ENCODE data around the gene ECEL1. TPM values are rescaled to one million over a fixed set of nuclear protein-coding genes. Genes with fewer than 3 reads are reported as not detected.
"Not testable (repeated sequence)": the region's sequence is repeated elsewhere in the genome, so short reads cannot be mapped to it uniquely, and the experiment has no call there.

The ECEL1 gene
- total RNA-seq, 1 donor from 2014 or later, result 0.18 TPM

GRCh38 chr2:232451645-232452044, 36.0 kb downstream of the ECEL1 start:
- ATAC-seq; intact Hi-C loops (cut with DNase I); DNase-seq (ENCODE audit: low spot score): not testable (repeated sequence)

GRCh38 chr2:232449964-232450363, 37.7 kb downstream of the ECEL1 start:
- DNase-seq (ENCODE audit: low spot score), result no peak
- intact Hi-C loops (cut with DNase I), result no loop called here

DNA sequence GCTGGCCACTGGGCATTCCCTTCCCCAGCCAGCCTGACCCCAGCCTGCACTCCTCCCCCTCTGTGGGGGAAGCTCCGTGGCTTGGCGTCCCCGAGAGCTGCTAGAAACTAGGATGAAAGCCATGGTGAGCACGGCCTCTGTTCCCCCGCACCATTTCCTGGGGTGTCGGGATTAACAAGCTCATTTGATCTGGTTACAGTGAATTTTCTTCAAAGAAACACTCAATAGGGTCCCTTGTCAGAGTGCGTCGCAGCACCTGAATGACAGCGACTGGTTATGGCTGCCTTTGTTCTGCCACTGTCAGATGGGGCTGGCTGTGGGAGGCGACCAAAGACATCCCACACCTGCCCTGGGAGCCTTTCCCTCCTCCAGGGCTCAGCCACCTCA, 39.3 kb downstream of the ECEL1 start:
- ATAC-seq, result no peak
- intact Hi-C loops (cut with DNase I), result no loop called here
- DNase-seq (ENCODE audit: low spot score), result no peak

More at GRCh38 chr2:232449964-232450363, 37.7 kb downstream of the ECEL1 start:
- ATAC-seq, result no peak

GRCh38 chr2:232447638-232448303, 39.9 kb downstream of the ECEL1 start:
- intact Hi-C loops (cut with DNase I), result no loop called here
- DNase-seq (ENCODE audit: low spot score), result no peak

DNA sequence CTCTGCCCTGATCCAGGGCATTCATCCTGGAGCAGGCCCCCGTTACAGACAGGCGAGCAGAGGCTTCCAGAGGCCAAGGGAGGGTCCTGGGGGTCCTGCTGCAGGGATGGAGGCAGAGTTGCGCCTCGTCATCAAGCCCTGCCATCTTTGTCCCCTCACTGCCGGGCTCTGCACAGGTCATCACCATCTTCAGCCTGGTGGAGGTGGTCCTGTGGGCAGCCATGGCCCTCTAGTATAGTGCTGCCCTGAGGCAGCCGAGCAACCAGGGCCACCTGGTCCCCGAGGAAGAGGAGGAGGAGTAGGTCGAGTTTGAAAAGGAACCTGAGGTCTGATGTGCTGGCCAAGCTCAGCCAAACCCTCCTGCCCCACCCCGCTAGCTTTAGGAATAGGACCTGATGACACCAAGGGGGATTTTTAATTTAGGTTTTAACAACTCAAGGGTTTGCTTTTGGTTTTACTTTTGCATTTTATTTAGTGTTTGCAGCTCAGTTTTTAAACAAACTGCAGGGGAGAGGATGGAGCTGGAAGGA, 40.5 kb downstream of the ECEL1 start:
- DNase-seq (ENCODE audit: low spot score), result no peak
- ATAC-seq, result no peak
- intact Hi-C loops (cut with DNase I), result no loop called here

More at GRCh38 chr2:232447638-232448303, 39.9 kb downstream of the ECEL1 start:
- ATAC-seq, result peak; percentile 38

DNA sequence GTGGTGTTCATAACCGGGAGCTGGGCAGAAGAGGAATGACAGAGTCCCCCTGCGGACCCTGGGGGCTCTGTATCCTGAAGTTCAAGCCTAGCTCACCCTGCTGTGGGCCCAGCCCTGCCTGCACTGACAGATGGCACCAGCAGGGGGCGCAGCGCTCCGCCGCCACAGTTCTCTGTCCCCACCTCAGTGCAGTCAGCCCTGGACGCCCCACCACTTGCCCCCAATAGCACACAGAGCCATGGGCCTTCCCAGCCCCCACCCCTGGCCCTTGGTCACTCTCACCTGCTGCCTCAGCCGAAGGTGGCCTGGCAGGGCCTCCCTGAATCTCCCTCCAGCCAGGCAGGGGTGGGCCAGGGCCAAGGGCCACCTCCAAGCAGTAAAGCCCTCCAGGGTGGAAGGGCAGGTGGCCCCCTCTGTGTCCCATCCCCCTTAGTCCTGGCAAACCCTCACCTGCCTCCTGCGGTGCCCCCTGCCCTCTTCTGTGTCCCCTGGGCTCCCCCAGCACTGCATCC, 41.3 kb downstream of the ECEL1 start:
- intact Hi-C loops (cut with DNase I); ATAC-seq: not testable (repeated sequence)

GRCh38 chr2:232445149-232445885, 42.3 kb downstream of the ECEL1 start:
- intact Hi-C loops (cut with DNase I); DNase-seq (ENCODE audit: low spot score); ATAC-seq: not testable (repeated sequence)

More for the DNA sequence above, 41.3 kb downstream of the ECEL1 start:
- DNase-seq (ENCODE audit: low spot score), result not testable (repeated sequence)

DNA sequence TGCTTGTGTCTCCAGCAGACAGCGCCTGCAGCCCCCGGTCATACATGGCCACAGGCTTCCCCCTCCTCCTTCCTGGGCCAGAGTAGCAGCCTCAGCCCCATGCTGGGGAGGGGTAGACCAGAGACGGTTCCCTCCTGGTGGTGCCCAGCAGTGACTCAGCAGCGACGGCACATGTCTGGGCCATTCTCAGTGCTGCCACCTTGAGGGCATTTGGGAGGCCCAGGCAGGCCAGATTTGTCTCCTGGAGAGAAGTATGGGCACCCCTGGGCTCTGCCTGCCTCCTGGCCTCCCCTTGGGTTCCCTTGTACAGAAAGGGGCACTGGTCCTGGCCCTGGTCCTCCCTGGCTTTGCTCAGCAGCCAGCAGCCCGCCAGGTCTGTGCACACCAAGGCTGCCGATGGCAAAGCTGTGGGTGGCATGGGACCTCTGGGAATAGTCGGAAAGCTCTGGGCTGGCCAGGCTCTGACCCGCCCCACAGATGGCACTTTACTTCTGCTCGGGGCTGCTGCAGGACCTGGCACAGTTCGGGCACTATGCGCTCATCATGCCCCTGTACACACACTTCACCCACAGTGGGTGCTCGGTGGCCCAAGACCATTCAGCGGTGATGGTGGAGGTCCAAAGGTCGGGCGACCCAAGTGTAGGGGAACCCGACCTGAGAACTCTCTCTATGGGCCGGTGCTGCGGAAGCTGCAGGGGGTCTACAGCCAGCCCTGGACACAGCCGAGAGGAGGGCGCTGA, 43.1 kb downstream of the ECEL1 start:
- ATAC-seq (no peak), DNase-seq (ENCODE audit: low spot score) (no peak)
- intact Hi-C loops (cut with DNase I), result no loop called here

GRCh38 chr2:232443669-232444408, 43.8 kb downstream of the ECEL1 start:
- intact Hi-C loops (cut with DNase I); DNase-seq (ENCODE audit: low spot score); ATAC-seq: not testable (repeated sequence)

- intact Hi-C loops (cut with DNase I); ATAC-seq: not testable (repeated sequence)
Measured at GRCh38 chr2:232443047-232443446, 44.6 kb downstream of the ECEL1 start.

GRCh38 chr2:232442431-232442830, 45.2 kb downstream of the ECEL1 start:
- intact Hi-C loops (cut with DNase I); ATAC-seq; DNase-seq (ENCODE audit: low spot score): not testable (repeated sequence)

More at GRCh38 chr2:232443047-232443446, 44.6 kb downstream of the ECEL1 start:
- not testable (repeated sequence) for DNase-seq (ENCODE audit: low spot score)

DNA sequence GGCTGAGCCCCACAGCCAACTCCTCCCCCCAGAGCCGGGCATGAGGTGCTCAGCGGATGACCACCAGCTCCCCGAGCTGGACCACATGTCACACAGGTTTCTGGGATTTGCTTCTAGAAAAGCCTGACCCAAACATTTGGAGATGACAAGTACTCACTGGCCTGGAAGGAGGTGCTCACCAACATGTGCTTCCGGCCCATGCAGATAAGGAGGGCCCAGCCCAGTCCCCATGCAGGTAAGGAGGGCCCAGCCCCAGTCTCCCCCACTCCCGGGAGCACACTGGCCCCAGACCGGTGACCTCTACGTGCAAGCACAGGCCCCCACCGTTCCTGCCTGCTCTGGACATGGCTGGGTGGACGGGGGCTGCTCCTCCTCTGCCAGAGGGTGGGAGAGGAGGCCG, 45.7 kb downstream of the ECEL1 start:
- DNase-seq (ENCODE audit: low spot score); ATAC-seq; intact Hi-C loops (cut with DNase I): not testable (repeated sequence)

DNA sequence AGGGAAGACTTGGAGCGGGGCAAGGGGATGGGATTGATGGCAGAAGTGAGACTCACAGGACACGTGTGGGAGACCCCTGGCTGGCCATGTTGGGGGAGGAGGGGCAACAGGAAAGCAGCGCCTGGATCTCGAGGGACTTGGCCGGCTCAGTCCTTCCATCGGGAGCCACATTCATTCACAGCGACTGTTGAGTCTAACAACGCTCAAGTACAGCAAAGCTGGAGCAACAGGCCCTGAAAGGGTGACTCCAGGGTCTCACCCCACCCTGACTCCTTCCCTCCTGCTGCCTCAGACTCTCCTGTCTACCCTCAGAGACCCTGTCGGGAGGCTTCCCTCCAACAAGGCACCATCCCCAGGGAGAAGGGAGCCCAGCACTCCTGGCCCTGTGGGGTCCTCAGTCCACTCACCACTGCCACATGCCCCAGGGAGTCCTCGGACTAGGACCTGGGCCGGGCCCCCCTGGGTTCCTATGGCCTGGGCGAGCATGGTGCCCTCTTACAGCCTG, 46.4 kb downstream of the ECEL1 start:
- ATAC-seq, result no peak

GRCh38 chr2:232440220-232441018, 47.2 kb downstream of the ECEL1 start:
- peak; percentile 91 for DNase-seq (ENCODE audit: low spot score)
- intact Hi-C loops (cut with DNase I), result not testable (repeated sequence)
- peak; percentile 82 for ATAC-seq

More for the DNA sequence above, 46.4 kb downstream of the ECEL1 start:
- intact Hi-C loops (cut with DNase I), result no loop called here
- DNase-seq (ENCODE audit: low spot score), result no peak

DNA sequence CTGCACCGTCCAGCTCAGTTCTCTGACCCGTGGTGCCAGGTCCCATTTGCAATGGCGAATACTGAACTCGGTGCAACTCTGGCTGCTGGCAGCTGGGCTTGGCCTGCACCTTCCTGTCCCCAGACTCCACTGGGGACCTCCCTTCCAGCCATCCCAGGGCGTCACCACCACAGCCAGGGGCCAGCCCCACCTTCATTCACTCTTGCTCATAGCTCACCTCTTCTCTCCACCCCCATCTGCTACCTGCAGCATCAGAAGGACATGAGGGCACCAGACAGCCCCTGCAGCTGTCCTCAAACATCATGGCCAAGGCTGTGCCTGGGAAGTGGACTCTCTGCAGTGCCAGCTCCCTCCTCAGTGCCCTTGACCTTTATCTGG, 47.9 kb downstream of the ECEL1 start:
- intact Hi-C loops (cut with DNase I), result loop anchor here (5.0 kb wide), 1 partner anchor 532 kb away; no protein-coding TSS in a partner anchor
- DNase-seq (ENCODE audit: low spot score) (no peak), ATAC-seq (no peak)

GRCh38 chr2:232438951-232439757, 48.5 kb downstream of the ECEL1 start:
- peak; percentile 63 for ATAC-seq
- DNase-seq (ENCODE audit: low spot score), result peak; percentile 53
- intact Hi-C loops (cut with DNase I), result loop anchor here (5.0 kb wide), 1 partner anchor 532 kb away; no protein-coding TSS in a partner anchor
